Activated CD8-positive, alpha-beta memory T cell treated with anti-CD3 and anti-CD28 coated beads, Interleukin-2, amount 50 U/mL, for 24 hours (primary cell): Measurements from ENCODE around the gene EDEM2.
A peak's percentile ranks its signal among the peaks of the same experiment; 100 is the strongest.
"Not testable (repeated sequence)": the region's sequence is repeated elsewhere in the genome, so short reads cannot be mapped to it uniquely, and the experiment has no call there.

Experiments used
- DNase-seq: peaks from one replicate; pipeline ENCODE4 v3.0.0-alpha.2; 2020; ENCODE audit errors: extremely low read depth

Gene EDEM2

GRCh38 chr20:35129647-35130069 is 17.5 kb downstream of the EDEM2 start:
- no peak for DNase-seq

- DNase-seq, result no peak
Observed at GRCh38 chr20:35125753-35126152, 21.4 kb downstream of the EDEM2 start.

- DNase-seq, result no peak
Observed at GRCh38 chr20:35122756-35123405, 24.3 kb downstream of the EDEM2 start.

GRCh38 chr20:35121186-35121585 is 25.9 kb downstream of the EDEM2 start:
- DNase-seq, result no peak

- no peak for DNase-seq
Observed at GRCh38 chr20:35120012-35120701, 27.0 kb downstream of the EDEM2 start.

GRCh38 chr20:35117629-35118028 is 29.5 kb downstream of the EDEM2 start:
- no peak for DNase-seq

GRCh38 chr20:35117196-35117595 is 29.9 kb downstream of the EDEM2 start:
- no peak for DNase-seq

GRCh38 chr20:35116258-35116657 is 30.9 kb downstream of the EDEM2 start:
- no peak for DNase-seq

- no peak for DNase-seq
Observed at GRCh38 chr20:35115606-35116005, 31.5 kb downstream of the EDEM2 start.

- not testable (repeated sequence) for DNase-seq
Observed at GRCh38 chr20:35112276-35112675, 34.9 kb downstream of the EDEM2 start.

- no peak for DNase-seq
Observed at GRCh38 chr20:35111141-35111888, 35.8 kb downstream of the EDEM2 start.

GRCh38 chr20:35108921-35109320 is 38.2 kb downstream of the EDEM2 start:
- no peak for DNase-seq

- no peak for DNase-seq
Observed at GRCh38 chr20:35106827-35107380, 40.2 kb downstream of the EDEM2 start.

GRCh38 chr20:35104685-35105295 is 42.3 kb downstream of the EDEM2 start:
- no peak for DNase-seq

GRCh38 chr20:35101620-35102019 is 45.5 kb downstream of the EDEM2 start:
- DNase-seq, result no peak

GRCh38 chr20:35093267-35093884 is 53.8 kb downstream of the EDEM2 start:
- no peak for DNase-seq

GRCh38 chr20:35092524-35093266 is 54.4 kb downstream of the EDEM2 start, which contains the start of gene TRPC4AP:
TRPC4AP (minus strand) TSS chr20:35092807; CDS start chr20:35092781, 26 bp downstream.
- DNase-seq, result peak; percentile 56

- DNase-seq, result no peak
Observed at GRCh38 chr20:35091816-35092523, 55.2 kb downstream of the EDEM2 start.

- no peak for DNase-seq
Observed at GRCh38 chr20:35088231-35089145, 58.6 kb downstream of the EDEM2 start.
